Astrocyte (in vitro differentiated cells and primary cell): ENCODE measurements around the gene ROPN1.

Source experiments
- CTCF ChIP-seq: IDR thresholded peaks from 2 replicates; pipeline ENCODE4 v1.5.1; 2011; ENCODE audit warnings: low read depth, mild to moderate bottlenecking, inconsistent platforms, low read length, moderate library complexity; ENCODE audit not compliant: insufficient read depth
- EZH2 ChIP-seq: IDR thresholded peaks from 2 replicates; pipeline ENCODE4 v1.6.1; 2012; ENCODE audit warnings: mild to moderate bottlenecking, low read length, inconsistent platforms; ENCODE audit not compliant: insufficient read depth

DNA sequence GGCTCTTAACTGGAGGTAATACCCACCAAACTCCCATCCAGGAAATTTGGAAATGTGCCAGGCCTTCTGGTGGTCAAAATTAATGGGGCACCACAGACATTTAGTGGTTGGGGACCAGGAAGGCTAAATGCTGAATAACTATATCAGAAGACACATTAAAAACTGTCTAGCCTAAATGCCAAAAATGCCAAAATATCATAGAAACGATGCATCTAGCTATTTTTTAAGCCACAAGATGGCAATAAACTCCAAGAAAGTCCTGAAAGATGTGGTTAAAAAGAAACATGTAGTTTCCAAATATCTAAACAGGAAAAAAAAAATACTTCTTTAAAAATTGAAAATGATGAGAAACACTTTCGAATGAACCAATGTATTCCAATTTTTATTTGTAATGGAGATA is 50.8 kb downstream of the ROPN1 start:
- no peak for TF ChIP-seq EZH2
- no peak for TF ChIP-seq CTCF
